Ureter (tissue), 1 donor: ENCODE data around the gene TTC36. TPM values are rescaled to one million over a fixed set of nuclear protein-coding genes. Genes with fewer than 3 reads are reported as not detected.
"Not testable (repeated sequence)": the region's sequence is repeated elsewhere in the genome, so short reads cannot be mapped to it uniquely, and the experiment has no call there.

Source experiments
- DNase-seq: peaks from one replicate; pipeline ENCODE4 v3.0.0-alpha.2; 2020; ENCODE audit warnings: low spot score
- total RNA-seq: library from RNA; stranded (reverse); gene quantifications from one replicate; pipeline ENCODE4 v1.2.4, GENCODE V29; 2023
- donor health status: DM: yes; HTN: yes; CAD: no.

TTC36 gene, protein sequence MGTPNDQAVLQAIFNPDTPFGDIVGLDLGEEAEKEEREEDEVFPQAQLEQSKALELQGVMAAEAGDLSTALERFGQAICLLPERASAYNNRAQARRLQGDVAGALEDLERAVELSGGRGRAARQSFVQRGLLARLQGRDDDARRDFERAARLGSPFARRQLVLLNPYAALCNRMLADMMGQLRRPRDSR
- 0.60 TPM for total RNA-seq

DNA sequence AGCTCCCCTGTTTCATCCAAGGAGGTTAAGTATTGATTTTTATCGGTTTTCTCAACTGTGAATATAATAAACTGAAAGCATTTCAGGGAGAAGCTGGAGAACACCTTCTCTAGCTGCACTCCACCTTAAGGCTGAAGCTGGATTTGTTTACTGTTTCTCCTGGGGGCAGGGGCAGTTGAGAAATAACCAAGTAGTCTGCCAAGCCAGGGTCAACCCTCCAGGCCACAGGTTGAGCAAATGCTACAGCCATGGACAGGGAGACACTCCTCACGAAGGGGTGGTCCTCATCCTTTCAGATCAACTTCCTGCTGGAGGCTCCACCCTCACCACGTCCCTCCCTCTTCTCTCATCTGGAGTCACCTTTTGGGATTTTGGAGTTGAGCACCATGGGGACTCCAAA lies at the start of gene TTC36:
TTC36 (plus strand) TSS at position 366 of the 400 bp plus-strand sequence; CDS start at position 387, 21 bp downstream.
- no peak for DNase-seq

DNA sequence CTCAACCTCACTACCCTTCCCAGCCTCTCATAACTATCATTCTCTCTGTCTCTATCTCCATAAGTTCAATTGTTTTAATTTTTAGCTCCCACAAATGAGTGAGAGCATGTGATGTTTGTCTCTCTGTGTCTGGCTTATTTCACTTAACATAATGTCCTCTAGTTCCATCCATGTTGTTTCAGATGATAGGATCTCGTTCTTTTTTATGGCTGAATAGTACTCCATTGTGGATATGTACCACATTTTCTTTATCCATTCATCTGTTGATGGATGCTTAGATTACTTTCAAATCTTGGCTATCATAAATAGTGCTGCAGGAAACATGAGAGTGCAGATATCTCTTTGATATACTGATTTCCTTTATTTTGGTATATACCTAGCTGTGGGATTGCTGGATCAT lies 46.0 kb upstream of the TTC36 start:
- not testable (repeated sequence) for DNase-seq

DNA sequence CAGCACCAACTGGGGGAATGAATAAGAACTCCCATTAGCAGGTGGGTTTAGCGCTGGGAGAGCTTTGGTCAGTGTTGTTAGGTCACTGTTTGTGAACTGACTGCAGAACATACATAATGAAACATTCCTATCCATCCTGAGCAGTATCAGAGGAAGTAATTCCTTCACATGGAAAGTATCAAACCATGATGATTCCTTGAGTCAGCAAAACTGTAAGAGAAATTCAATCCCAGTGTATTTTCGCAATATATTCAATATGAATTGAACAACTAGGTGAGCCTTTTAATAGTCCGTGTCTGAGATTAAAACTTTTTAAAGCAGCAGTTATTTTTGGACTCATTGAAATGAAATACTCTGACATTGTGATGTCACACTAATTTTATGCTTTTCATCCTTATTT lies 42.9 kb upstream of the TTC36 start:
- DNase-seq: no peak

DNA sequence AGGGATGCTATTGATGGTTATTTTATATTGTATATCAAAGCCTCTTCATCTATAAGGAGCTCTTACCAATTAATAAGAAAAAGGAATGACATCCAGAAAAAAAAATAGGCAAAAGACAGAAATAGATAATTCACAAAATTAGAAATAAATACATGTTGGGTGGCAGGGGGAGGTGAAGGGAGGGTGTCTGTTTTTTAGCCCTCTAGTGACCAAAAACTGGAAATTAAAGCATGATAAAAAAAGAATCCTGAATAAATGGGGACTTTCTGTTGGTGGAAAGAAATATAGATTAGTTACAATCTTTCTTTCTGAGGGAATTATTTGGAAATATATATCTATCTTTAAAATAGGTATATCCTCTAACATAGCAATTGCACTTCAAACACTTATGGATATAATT lies 42.0 kb upstream of the TTC36 start:
- no peak for DNase-seq

DNA sequence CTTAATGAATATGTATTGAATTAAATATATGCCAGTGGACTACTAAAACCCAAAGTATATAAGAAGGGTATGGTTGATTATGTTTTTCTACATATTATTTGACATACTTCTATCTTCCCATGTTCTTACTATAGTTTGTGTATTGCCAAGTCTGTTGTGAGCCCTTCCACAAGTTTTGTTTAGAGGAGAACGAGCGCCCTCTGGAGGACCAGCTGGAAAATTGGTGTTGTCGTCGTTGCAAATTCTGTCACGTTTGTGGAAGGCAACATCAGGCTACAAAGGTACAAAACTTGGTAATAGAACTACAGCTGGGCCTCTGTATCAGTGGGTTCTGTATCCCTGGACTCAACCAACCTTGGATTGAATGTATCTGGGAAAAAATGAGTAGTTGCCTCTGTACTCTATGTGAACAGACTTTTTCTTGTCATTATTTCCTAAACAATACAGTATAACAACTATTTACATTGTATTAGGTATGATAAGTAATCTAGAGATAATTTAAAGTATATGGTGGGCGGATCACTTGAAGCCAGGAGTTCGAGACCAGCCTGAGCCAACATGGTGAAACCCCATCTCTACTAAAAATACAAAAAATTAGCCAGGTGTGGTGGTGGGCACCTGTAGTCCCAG lies 38.7 kb upstream of the TTC36 start:
- DNase-seq: peak; percentile 73

DNA sequence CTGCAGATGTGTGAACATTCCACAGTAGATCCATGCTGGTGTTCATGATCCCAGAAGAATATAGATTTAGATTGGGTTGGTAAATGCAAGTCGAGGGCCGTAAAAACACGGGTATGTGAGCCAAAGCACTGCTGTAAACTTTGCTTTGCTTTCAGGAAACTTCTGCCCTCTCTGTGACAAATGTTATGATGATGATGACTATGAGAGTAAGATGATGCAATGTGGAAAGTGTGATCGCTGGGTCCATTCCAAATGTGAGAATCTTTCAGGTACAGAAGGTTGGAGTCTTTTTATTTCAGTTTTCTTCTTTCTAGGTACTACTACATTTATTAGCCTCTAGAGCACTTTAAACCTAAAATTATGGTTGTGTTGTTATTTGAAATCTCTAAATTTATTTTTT lies 36.2 kb upstream of the TTC36 start:
- no peak for DNase-seq

DNA sequence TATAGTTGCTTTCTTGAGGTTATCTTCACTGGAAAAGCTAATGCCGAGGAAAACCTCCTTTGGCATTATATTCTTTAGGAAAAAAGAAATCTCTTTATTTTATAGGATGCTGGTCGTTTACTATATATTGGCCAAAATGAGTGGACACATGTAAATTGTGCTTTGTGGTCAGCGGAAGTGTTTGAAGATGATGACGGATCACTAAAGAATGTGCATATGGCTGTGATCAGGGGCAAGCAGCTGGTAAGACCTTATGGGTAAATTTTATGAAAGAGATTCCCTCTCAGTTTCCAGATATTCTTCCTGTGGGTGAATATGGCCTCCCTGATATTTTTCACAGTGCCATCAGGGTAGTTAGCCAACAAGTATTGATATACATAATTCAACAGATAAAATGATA lies 29.4 kb upstream of the TTC36 start:
- no peak for DNase-seq

DNA sequence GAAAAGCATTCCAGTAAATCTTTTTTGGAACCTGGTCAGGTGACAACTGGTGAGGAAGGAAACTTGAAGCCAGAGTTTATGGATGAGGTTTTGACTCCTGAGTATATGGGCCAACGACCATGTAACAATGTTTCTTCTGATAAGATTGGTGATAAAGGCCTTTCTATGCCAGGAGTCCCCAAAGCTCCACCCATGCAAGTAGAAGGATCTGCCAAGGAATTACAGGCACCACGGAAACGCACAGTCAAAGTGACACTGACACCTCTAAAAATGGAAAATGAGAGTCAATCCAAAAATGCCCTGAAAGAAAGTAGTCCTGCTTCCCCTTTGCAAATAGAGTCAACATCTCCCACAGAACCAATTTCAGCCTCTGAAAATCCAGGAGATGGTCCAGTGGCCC lies 24.1 kb upstream of the TTC36 start:
- no peak for DNase-seq

DNA sequence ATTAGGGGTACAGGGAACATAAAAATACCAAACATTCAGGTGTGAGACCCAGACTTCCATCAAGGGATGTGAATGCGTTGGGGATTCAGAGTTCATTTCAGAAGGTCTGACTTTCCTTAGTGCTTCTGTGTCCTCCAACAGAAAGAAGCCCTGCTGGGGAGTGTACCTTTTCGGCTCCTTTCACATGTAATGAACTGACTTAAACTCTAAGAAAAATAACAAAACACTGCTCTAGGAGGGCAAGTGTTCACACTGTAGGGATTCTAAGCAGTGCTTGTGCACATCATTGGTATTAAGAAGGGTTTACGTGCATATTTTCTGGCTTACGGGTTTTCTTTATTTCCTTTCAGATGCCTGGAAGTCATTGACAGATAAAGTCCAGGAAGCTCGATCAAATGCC lies 15.7 kb upstream of the TTC36 start:
- DNase-seq: no peak

DNA sequence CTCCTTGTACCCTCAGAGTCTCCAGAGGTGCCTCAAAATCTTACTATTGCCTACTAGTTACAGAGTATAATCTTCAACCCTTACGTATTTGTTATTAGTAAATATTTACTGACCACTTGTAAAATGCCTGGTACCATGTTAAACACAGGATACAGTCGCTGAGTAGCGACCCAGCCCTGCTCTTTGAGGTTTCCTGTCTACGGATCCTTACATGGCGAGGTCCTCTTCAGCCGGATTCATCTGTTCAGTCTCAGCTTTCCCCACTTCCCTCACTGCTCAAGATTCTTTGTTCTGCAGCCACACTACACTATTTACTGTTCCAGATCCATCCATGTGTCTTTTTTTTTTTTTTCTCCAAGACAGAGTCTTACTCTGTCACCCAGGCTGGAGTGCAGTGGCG lies 13.2 kb upstream of the TTC36 start:
- DNase-seq: no peak

DNA sequence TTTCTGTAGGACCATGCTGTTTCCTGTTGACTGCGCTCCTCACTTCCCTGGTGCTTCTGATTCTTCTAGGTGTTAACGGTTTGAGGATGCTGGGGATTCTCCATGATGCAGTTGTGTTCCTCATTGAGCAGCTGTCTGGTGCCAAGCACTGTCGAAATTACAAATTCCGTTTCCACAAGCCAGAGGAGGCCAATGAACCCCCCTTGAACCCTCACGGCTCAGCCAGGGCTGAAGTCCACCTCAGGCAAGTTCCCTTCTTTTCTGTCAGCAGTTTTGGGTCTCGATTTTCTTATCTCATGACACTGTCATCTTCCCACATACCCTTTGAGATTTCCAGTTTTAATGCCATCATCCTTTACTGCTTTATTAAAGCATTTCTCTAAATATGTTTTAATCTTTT lies 7.7 kb upstream of the TTC36 start:
- no peak for DNase-seq

DNA sequence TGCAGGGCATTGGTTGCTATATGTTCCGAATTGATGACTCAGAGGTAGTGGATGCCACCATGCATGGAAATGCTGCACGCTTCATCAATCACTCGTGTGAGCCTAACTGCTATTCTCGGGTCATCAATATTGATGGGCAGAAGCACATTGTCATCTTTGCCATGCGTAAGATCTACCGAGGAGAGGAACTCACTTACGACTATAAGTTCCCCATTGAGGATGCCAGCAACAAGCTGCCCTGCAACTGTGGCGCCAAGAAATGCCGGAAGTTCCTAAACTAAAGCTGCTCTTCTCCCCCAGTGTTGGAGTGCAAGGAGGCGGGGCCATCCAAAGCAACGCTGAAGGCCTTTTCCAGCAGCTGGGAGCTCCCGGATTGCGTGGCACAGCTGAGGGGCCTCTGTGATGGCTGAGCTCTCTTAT lies 5.4 kb upstream of the TTC36 start:
- no peak for DNase-seq

DNA sequence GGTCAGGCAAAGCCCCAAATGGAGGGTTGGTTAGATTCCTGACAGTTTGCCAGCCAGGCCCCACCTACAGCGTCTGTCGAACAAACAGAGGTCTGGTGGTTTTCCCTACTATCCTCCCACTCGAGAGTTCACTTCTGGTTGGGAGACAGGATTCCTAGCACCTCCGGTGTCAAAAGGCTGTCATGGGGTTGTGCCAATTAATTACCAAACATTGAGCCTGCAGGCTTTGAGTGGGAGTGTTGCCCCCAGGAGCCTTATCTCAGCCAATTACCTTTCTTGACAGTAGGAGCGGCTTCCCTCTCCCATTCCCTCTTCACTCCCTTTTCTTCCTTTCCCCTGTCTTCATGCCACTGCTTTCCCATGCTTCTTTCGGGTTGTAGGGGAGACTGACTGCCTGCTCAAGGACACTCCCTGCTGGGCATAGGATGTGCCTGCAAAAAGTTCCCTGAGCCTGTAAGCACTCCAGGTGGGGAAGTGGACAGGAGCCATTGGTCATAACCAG lies 4.7 kb upstream of the TTC36 start:
- no peak for DNase-seq

DNA sequence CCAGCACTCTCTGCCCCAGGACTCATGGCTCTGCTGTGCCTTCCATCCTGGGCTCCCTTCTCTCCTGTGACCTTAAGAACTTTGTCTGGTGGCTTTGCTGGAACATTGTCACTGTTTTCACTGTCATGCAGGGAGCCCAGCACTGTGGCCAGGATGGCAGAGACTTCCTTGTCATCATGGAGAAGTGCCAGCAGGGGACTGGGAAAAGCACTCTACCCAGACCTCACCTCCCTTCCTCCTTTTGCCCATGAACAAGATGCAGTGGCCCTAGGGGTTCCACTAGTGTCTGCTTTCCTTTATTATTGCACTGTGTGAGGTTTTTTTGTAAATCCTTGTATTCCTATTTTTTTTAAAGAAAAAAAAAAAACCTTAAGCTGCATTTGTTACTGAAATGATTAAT lies 2.9 kb upstream of the TTC36 start:
- no peak for DNase-seq

DNA sequence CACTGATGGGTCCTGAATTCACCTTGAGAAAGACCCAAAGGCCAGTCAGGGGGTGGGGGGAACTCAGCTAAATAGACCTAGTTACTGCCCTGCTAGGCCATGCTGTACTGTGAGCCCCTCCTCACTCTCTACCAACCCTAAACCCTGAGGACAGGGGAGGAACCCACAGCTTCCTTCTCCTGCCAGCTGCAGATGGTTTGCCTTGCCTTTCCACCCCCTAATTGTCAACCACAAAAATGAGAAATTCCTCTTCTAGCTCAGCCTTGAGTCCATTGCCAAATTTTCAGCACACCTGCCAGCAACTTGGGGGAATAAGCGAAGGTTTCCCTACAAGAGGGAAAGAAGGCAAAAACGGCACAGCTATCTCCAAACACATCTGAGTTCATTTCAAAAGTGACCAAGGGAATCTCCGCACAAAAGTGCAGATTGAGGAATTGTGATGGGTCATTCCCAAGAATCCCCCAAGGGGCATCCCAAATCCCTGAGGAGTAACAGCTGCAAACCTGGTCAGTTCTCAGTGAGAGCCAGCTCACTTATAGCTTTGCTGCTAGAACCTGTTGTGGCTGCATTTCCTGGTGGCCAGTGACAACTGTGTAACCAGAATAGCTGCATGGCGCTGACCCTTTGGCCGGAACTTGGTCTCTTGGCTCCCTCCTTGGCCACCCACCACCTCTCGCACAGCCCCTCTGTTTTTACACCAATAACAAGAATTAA lies 2.4 kb upstream of the TTC36 start:
- no peak for DNase-seq

DNA sequence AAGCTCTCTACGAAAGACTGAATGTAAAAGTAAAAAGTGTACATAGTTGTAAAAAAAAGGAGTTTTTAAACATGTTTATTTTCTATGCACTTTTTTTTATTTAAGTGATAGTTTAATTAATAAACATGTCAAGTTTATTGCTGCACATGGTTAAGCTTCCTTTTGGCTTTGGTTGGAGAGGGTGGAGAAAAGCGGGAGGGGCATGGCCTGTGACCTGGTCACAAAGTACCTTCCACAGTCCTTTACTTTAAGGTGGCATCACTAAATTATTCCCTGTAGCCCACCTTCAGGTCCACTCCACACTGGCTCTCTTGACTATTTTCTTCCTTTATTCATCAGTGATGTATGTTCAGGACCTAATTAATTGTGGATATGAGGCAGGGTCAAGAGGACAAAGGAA lies 586 bp upstream of the TTC36 start:
- no peak for DNase-seq

DNA sequence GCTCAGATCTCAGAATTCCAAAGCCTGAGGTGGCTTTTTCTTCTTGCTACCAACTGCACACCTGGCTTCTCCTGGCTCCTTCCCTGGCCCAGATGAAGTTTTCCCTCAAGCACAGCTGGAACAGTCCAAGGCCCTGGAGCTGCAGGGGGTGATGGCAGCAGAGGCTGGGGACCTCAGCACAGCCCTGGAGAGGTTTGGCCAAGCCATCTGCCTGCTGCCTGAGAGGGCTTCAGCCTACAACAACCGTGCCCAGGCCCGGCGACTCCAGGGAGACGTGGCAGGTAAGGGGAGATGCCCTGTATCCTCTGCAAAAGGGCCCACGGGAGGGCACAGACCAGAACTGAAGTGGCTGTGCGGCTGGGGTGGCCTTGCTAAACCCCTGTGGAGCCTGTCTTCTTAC lies 1.2 kb downstream of the TTC36 start:
- DNase-seq: no peak

DNA sequence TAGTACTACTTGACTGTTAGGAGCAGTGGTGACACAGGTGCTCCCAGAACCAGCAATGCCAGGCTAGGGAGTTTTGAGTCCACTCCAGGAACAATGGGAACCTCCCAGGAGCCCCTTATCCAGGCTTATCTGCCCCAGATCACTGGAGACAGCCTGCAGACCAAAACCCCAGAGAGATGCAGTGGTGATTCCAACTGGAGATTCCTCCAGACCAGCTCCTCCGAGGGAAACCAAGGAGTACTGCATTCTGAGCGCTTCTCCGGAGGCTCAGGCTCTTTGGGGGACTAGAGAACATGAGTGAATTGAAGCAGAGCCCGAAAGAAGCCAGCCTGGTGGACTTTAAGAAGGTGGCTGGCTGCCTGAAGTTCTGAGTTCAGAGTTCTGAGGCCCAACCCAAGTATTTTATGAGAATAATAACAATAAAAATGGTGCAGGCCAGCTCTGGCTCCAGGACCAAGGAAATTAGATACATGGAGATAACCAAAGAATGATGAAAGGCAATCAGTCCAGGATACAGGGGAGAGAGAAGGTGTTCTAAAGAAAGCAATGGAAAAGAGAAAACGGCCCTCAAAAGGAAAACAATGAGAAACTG lies 2.4 kb downstream of the TTC36 start:
- DNase-seq: no peak

DNA sequence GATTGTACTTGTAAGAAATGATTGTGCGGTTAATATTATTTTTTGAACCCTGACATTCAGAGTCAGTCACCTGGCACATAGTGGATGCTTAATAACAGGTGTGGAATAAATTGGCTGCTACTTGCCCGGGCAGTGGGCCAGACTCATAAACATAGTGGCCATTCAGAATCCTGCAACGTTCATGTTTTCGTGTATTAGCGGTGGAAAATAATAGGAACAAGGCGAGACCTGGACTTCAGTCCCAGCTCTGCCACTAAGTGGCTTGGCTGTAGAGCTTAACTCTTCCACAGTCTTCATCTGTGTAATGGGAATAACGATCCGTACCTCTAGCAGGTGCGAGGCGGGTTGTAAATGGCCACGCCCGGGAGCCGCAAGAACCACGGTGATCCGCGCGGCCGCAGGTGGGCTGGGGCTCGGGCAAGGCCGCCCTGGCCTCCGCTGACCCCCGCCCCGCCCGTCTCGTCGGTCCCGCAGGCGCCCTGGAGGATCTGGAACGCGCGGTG lies 3.0 kb downstream of the TTC36 start:
- DNase-seq: no peak

DNA sequence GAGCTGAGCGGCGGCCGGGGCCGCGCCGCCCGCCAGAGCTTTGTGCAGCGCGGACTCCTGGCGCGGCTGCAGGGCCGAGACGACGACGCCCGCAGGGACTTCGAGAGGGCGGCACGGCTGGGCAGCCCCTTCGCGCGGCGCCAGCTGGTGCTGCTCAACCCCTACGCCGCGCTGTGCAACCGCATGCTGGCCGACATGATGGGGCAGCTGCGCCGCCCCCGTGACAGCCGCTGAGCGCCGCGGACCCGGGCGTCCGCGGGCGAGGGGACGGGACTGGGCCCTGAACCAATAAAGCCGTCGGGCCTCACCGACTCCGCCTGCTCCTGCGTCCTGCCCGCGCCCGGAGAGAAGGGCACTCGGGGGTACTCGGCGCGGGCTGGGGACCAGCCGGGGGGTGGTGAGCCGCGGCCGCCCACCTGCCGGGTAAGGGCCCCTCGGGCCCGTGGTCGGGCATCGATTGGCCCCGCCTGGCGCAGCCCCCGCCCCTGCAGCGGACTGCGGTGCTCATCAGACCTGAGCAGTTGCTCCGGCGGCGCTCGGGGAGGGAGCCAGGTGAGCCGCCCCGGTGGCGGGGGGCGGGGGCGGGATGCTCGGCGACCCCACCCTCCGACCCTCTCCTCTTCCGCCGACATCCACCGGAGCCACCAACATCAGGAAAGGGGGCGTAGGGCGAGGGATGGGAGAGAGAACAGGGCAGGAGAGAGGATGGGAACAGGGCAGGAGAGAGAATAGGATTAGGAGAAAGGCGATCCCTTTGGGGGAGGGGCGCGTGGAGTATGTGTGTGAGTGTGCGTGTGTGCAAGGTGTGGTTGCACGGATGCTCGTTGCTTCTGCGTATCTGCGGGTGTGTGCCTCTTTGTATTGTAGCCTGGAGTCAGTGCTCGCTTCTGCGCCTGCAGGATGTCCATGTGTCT lies 3.7 kb downstream of the TTC36 start, which contains the start of gene TMEM25:
TMEM25 (plus strand) TSS at position 510 of the 914 bp plus-strand sequence. CDS start 610 bp downstream, outside the sequence.
- peak; percentile 67 for DNase-seq

DNA sequence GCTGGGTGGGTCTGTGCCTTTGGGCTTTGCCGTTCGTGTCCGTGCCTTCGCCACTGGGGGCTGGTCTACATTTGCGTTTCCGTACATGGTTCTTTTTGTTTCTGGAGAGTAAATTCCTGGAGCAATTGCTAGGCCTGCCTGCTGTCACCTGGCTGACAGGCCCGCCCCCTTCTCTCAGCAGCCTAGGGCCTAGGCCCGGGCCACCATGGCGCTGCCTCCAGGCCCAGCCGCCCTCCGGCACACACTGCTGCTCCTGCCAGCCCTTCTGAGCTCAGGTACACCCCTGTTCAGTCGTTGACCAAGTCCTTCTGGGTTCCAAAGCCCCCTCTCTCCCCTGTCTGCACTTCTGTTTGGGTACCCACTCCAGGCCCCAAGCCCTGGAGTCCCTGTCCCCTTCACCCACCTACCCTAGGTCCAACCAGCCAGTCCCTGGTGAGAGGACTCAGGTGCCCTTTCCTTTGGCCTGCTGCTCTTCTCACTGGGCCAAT lies 4.4 kb downstream of the TTC36 start:
- DNase-seq: no peak
